K562 (cell line): Measurements from ENCODE around the gene CTIF. TPM values are rescaled to one million over a fixed set of nuclear protein-coding genes. Genes with fewer than 3 reads are reported as not detected.

Source experiments
- ATAC-seq: fragments of 200-7000 bp; cut with Tn5 transposase; 3 replicates; pipeline ENCODE4 v1.9.1; 2020; ENCODE audit warnings: moderate library complexity
- BruUV-seq: library from RNA; stranded (reverse); fragments of 400-500 nt; replicated peaks from 2 replicates; lab custom pipeline; 2021; lab: Mats Ljungman, UMichigan
- CTCF ChIA-PET: fragments of 300-600 bp; formaldehyde crosslinking; extraction: SDS; loops from one replicate; lab custom pipeline; 2021; ENCODE audit warnings: low intra/inter-chr PET ratio; lab: Yijun Ruan, JAX
- POLR2A ChIA-PET: fragments of 300-600, 350-650 bp; sonication (Branson Sonifier 250); formaldehyde crosslinking; extraction: SDS; loops from one replicate; lab custom pipeline; 2021; ENCODE audit warnings: antibody characterized with exemption, inconsistent platforms; lab: Yijun Ruan, JAX
- DNase-seq, 4 experiments: peaks; one replicate each; pipeline versions ENCODE4 v3.0.0 to v3.0.0-alpha.2; 2011 to 2018; ENCODE audit warnings: low spot score in 3 of 4, mixed read lengths in 3 of 4; ENCODE audit errors: extremely low read depth in 1 of 4
- FAIRE-seq: peaks from 2 replicates; lab custom pipeline; 2011; peaks lifted over from hg19 to GRCh38; lab: Jason Lieb, UNC
- H2AFZ ChIP-seq: 2 replicates; pipeline ENCODE4 v1.6.0; 2011; ENCODE audit warnings: low read depth, low read length, control low read depth, inconsistent platforms
- H3K27ac ChIP-seq: fragments of 200-600 bp; 3 replicates; pipeline ENCODE4 v1.8.0; 2011; ENCODE audit warnings: low read depth, mild to moderate bottlenecking, control low read depth, inconsistent platforms, low read length, moderate library complexity, mixed read lengths; ENCODE audit errors: extremely low read depth
- H3K27me3 ChIP-seq, 2 experiments: fragments of 300-600 bp in 1 of 2; 2 replicates in 1 of 2; 3 replicates in 1 of 2; pipeline versions ENCODE4 v1.6.0 to v1.8.0; 2011; ENCODE audit warnings: inconsistent platforms in 2 of 2, low read length in 2 of 2, mild to moderate bottlenecking in 1 of 2, mixed read lengths in 1 of 2, moderate library complexity in 1 of 2; ENCODE audit not compliant: control insufficient read depth in 2 of 2, insufficient read depth in 2 of 2
- H3K36me3 ChIP-seq: fragments of 300-600 bp; 3 replicates; pipeline ENCODE4 v1.8.0; 2011; ENCODE audit warnings: mild to moderate bottlenecking, low read length, inconsistent platforms; ENCODE audit not compliant: control insufficient read depth, insufficient read depth
- H3K4me1 ChIP-seq, 2 experiments: fragments of 200-600 bp in 1 of 2; replicated peaks in 1 of 2; 2 replicates in 1 of 2; 3 replicates in 1 of 2; pipeline versions ENCODE4 v1.5.1 to v1.8.0; 2011; ENCODE audit warnings: inconsistent platforms in 2 of 2, low read length in 2 of 2, mild to moderate bottlenecking in 1 of 2, mixed read lengths in 1 of 2, moderate library complexity in 1 of 2; ENCODE audit not compliant: control insufficient read depth in 2 of 2, insufficient read depth in 2 of 2
- H3K4me2 ChIP-seq: 2 replicates; pipeline ENCODE4 v1.6.1; 2011; ENCODE audit warnings: low read length, control low read depth, inconsistent platforms, mixed read lengths; ENCODE audit not compliant: insufficient read depth
- H3K4me3 ChIP-seq: fragments of 200-600 bp; sonication (generic), shearing (Covaris generic); 2 replicates; pipeline ENCODE4 v1.5.1; 2016; ENCODE audit warnings: control low read depth, inconsistent platforms
- H3K79me2 ChIP-seq: fragments of 200-600 bp; 3 replicates; pipeline ENCODE4 v1.8.0; 2011; ENCODE audit warnings: low read length, inconsistent platforms; ENCODE audit not compliant: control insufficient read depth, insufficient read depth
- H3K9ac ChIP-seq, 2 experiments: 2 replicates each; pipeline versions ENCODE4 v1.6.0 to v1.6.1; 2011; ENCODE audit warnings: low read depth in 2 of 2, low read length in 2 of 2, control low read depth in 1 of 2, inconsistent platforms in 1 of 2, mild to moderate bottlenecking in 1 of 2, mixed read lengths in 1 of 2; ENCODE audit not compliant: insufficient read depth in 1 of 2
- H3K9me1 ChIP-seq: one replicate; pipeline ENCODE4 v1.6.0; 2011; ENCODE audit warnings: inconsistent platforms, mild to moderate bottlenecking, low read length, moderate library complexity; ENCODE audit not compliant: control insufficient read depth, insufficient read depth
- H3K9me3 ChIP-seq: replicated peaks from 2 replicates; pipeline ENCODE4 v1.5.1; 2011; ENCODE audit warnings: low read depth, low read length, inconsistent platforms; ENCODE audit not compliant: control insufficient read depth, insufficient read depth
- H4K20me1 ChIP-seq: replicated peaks from 2 replicates; pipeline ENCODE4 v1.6.1; 2011; ENCODE audit warnings: low read length, inconsistent platforms, mixed read lengths; ENCODE audit not compliant: control insufficient read depth, insufficient read depth
- AFF1 ChIP-seq, 2 experiments: fragments of 450-650 bp; IDR thresholded peaks; 2 replicates each; pipeline ENCODE4 v1.6.1; 2018; ENCODE audit warnings: mild to moderate bottlenecking in 2 of 2, low read depth in 1 of 2; ENCODE audit not compliant: partially characterized antibody in 2 of 2
- E2F8 ChIP-seq: fragments of 450-650 bp; IDR thresholded peaks from 2 replicates; pipeline ENCODE4 v1.7.1; 2018; ENCODE audit warnings: mild to moderate bottlenecking, low read depth; ENCODE audit not compliant: partially characterized antibody
- RFX1 ChIP-seq: fragments of 450-650 bp; IDR thresholded peaks from 2 replicates; pipeline ENCODE4 v1.6.1; 2016; ENCODE audit warnings: mild to moderate bottlenecking, moderate library complexity
- WGBS: fragments of 100-300 bp; shearing (Covaris generic); methylation state at CpG from one replicate; pipeline ENCODE4 v1.1.6; 2016; ENCODE audit warnings: low coverage, mixed read lengths; ENCODE audit not compliant: insufficient coverage; ENCODE audit errors: missing lambda C conversion rate; 5-methylcytosine and 5-hydroxymethylcytosine counted together
- in situ Hi-C: fragments of 300-500 bp; cut with MboI; formaldehyde crosslinking; loops from 4 replicates; pipeline ENCODE4 v1.15.0; 2018; ENCODE audit warnings: inconsistent platforms, mixed read lengths
- intact Hi-C: fragments of 100-400 bp; cut with micrococcal nuclease; formaldehyde crosslinking; loops from 2 replicates; pipeline ENCODE4 v1.14.2; 2022
- polyA plus RNA-seq, 8 experiments: library from polyadenylated mRNA; depleted of rRNA in 4 of 8; stranded (reverse) in 5 of 8; unstranded in 3 of 8; fragments of >200 nt; fragmentation: Nextera tagmentation in 2 of 8; fragmentation: Illumina TruSeq in 1 of 8; extraction: Ambion mirVana in 2 of 8; extraction: Trizol in 1 of 8; gene quantifications; 2 replicates each; pipeline versions ENCODE4 v1.2.1 to v1.2.3, GENCODE V29; 2011 to 2014; ENCODE audit warnings: inconsistent platforms in 1 of 8, missing spikeins in 1 of 8
- total RNA-seq, 7 experiments: library from RNA; depleted of rRNA in 6 of 7; stranded (reverse); fragments of >200 nt in 6 of 7; fragmentation: Illumina TruSeq in 2 of 7; extraction: Trizol in 2 of 7; gene quantifications; 2 replicates each; pipeline versions ENCODE4 v1.2.1 to v1.2.3, GENCODE V29; 2011 to 2021; ENCODE audit warnings: low replicate concordance in 1 of 7

CTIF gene
- total and polyA plus RNA-seq, 9 of the 15 experiments (the other 6 are each of a cell fraction or from before 2014, with no cell fraction given) = 0.17 to 11.5 (median 2.2) TPM

GRCh38 chr18:48885266-48885923, 346.6 kb downstream of the CTIF start:
- DNase-seq (no peak), FAIRE-seq (no peak), ATAC-seq (no peak)
- H3K9me1 ChIP-seq = no peaks in the 10 kb centered on the region
- H3K79me2 ChIP-seq = no peaks in the 10 kb centered on the region
- H3K4me3 ChIP-seq = no peak overlapping the region
- no peaks in the 10 kb centered on the region for H3K36me3 ChIP-seq
- H3K9ac ChIP-seq = no peak overlapping the region; a peak in 1 of 4 replicates
- intact Hi-C loops = no loop called here
- H4K20me1 ChIP-seq = no peaks in the 10 kb centered on the region
- H3K27me3 ChIP-seq = no peaks in the 10 kb centered on the region
- CTCF ChIA-PET = no interaction called here
- no TSS peak for BruUV-seq
- no peak overlapping the region for H3K27ac ChIP-seq
- H3K4me2 ChIP-seq = no peak overlapping the region
- H3K4me1 ChIP-seq = peaks cover 0 to 5% of the 10 kb centered on the region in 2 experiments; a peak in 2 of 5 replicates
- 44% methylated on average over 5 of the region's 11 CpGs for WGBS
- POLR2A ChIA-PET = interaction anchor here (0.8 kb wide), 1 partner anchor 10 kb away, joined by 3 read pairs; no protein-coding TSS in a partner anchor
- TF ChIP-seq AFF1 (IDR thresholded peaks at IDR 0.05; ENCODE audit: low read depth in 1 of 2, partially characterized antibody in 2 of 2) (no peak), RFX1 (peak; percentile 24; the same call in 1 of the 2 replicates), E2F8 (no peak)
- TF ChIP-seq, all 486 proteins: peak for 1
- no peaks in the 10 kb centered on the region for H3K9me3 ChIP-seq
- in situ Hi-C loops = no loop called here
- no peak overlapping the region for H2AFZ ChIP-seq
